Prostate gland (tissue), 2 donors: ENCODE results near the gene INO80C. TPM values are rescaled to one million over a fixed set of nuclear protein-coding genes. Genes with fewer than 3 reads are reported as not detected.

Experiments used
- DNase-seq: peaks from one replicate; pipeline ENCODE4 v3.0.0-alpha.2; 2019; ENCODE audit warnings: low spot score
- H3K27ac ChIP-seq, 2 donors: fragments of 200-600 bp; sonication (generic); 2 replicates each; pipeline ENCODE4 v1.5.1; 2017 to 2019
- H3K27me3 ChIP-seq: fragments of 200-600 bp; sonication (generic); replicated peaks from 2 replicates; pipeline ENCODE4 v1.5.1; 2019; ENCODE audit not compliant: insufficient read depth
- H3K36me3 ChIP-seq, 2 donors: fragments of 200-600 bp; sonication (generic); 1 replicate in 1 of 2; 2 replicates in 1 of 2; pipeline versions ENCODE4 v1.5.1 to v1.8.1; 2017 to 2019
- H3K4me1 ChIP-seq: fragments of 200-600 bp; sonication (generic); replicated peaks from 2 replicates; pipeline ENCODE4 v1.5.1; 2019
- H3K4me3 ChIP-seq, 2 donors: fragments of 200-600 bp; sonication (generic); 2 replicates each; pipeline ENCODE4 v1.5.1; 2017 to 2019
- H3K9me3 ChIP-seq: fragments of 200-600 bp; sonication (generic); 2 replicates; pipeline ENCODE4 v1.5.1; 2017
- POLR2A ChIP-seq: fragments of 450-650 bp; IDR thresholded peaks from one replicate; pipeline ENCODE4 v1.6.1; 2016; ENCODE audit warnings: antibody characterized with exemption, mild to moderate bottlenecking
- POLR2AphosphoS5 ChIP-seq: sonication (generic); formaldehyde crosslinking; IDR thresholded peaks from one replicate; pipeline ENCODE4 v1.6.1; 2017; ENCODE audit warnings: antibody characterized with exemption
- WGBS: methylation state at CpG from one replicate; pipeline ENCODE4 v1.1.5; 2018; 5-methylcytosine and 5-hydroxymethylcytosine counted together
- intact Hi-C: fragments of 100-400 bp; cut with DNase I; formaldehyde crosslinking; loops from one replicate; pipeline ENCODE4 v1.14.2; 2022
- total RNA-seq, 2 donors: library from RNA; depleted of rRNA; stranded (reverse); fragments of >200 nt; gene quantifications; one replicate each; pipeline ENCODE4 v1.1.0, GENCODE V29; 2016
- TF ChIP-seq, protein P1 (sequence below), 4 experiments: fragments of 200-600 bp in 2 of 4; fragments of 450-650 bp in 2 of 4; sonication (generic) in 2 of 4; IDR thresholded peaks; 1 replicate in 3 of 4; 2 replicates in 1 of 4; pipeline ENCODE4 v1.5.1; 2016 to 2019; ENCODE audit warnings: antibody characterized with exemption in 4 of 4, mild to moderate bottlenecking in 2 of 4, moderate library complexity in 2 of 4

Gene INO80C
- total RNA-seq, 2 donors from 2014 or later, result 5.0 to 26.4 TPM

DNA sequence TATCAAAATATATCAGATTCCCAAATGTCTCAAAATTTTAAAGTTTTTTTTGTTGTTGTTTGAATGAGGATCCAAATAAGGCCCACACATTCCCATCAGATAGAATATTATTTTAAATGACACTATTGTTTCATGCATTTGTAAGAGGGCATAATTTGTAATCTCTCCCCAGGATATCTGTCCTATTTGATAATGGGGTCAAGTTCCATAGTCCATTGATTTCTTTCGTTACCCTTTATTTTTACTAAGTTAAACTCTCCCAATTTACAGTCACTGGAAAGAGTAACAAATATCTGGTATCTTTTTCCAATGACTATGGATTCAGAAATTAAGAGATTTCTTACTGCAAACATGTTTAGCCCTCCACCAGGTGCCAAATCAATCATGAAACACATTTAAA, 32.4 kb downstream of the INO80C start:
- no peak for TF ChIP-seq POLR2AphosphoS5
- TF ChIP-seq, protein P1, sequence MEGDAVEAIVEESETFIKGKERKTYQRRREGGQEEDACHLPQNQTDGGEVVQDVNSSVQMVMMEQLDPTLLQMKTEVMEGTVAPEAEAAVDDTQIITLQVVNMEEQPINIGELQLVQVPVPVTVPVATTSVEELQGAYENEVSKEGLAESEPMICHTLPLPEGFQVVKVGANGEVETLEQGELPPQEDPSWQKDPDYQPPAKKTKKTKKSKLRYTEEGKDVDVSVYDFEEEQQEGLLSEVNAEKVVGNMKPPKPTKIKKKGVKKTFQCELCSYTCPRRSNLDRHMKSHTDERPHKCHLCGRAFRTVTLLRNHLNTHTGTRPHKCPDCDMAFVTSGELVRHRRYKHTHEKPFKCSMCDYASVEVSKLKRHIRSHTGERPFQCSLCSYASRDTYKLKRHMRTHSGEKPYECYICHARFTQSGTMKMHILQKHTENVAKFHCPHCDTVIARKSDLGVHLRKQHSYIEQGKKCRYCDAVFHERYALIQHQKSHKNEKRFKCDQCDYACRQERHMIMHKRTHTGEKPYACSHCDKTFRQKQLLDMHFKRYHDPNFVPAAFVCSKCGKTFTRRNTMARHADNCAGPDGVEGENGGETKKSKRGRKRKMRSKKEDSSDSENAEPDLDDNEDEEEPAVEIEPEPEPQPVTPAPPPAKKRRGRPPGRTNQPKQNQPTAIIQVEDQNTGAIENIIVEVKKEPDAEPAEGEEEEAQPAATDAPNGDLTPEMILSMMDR (IDR thresholded peaks at IDR 0.05), result no peak
- no peak for TF ChIP-seq POLR2A
- Histone ChIP-seq H3K9me3 (no peaks in the 10 kb centered on the region), H3K27me3 (no peaks in the 10 kb centered on the region), H3K4me1 (no peaks in the 10 kb centered on the region), H3K36me3 (no peaks in the 10 kb centered on the region), H3K4me3 (no peak overlapping the region), H3K27ac (no peak overlapping the region)
- DNase-seq, result no peak
- intact Hi-C loops, result no loop called here
- WGBS, result 100% methylated on average over 1 of the region's 1 CpG

DNA sequence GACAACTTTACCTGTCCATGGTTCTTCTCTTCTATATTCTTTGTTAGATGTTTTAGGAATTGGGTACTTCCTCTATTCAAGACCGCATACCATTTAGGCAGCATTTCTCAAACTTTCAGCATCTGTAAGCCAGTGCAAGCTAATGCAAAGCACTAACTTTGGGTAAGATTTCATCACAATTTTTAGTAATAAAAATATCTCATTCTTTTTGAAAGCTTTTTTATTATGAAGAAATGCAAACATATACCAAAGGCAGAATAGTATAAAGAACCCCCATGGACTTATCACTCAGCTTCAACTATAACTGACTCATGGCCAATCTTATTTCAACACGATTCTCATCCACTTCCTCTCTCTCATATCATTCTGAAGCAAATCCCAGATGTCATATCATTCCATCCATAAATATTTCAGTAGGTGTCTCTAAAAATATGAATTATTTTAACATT, 32.9 kb downstream of the INO80C start:
- no peak for DNase-seq
- H3K36me3 ChIP-seq, result no peaks in the 10 kb centered on the region
- TF ChIP-seq, protein P1 (IDR thresholded peaks at IDR 0.05), result no peak
- no peak for TF ChIP-seq POLR2AphosphoS5
- TF ChIP-seq POLR2A, result no peak
- H3K4me1 ChIP-seq, result no peaks in the 10 kb centered on the region
- H3K27me3 ChIP-seq, result no peaks in the 10 kb centered on the region
- H3K27ac ChIP-seq, result no peak overlapping the region
- WGBS, result 87% methylated on average over 2 of the region's 2 CpGs
- H3K4me3 ChIP-seq, result no peak overlapping the region
- intact Hi-C loops, result no loop called here
- H3K9me3 ChIP-seq, result no peaks in the 10 kb centered on the region

DNA sequence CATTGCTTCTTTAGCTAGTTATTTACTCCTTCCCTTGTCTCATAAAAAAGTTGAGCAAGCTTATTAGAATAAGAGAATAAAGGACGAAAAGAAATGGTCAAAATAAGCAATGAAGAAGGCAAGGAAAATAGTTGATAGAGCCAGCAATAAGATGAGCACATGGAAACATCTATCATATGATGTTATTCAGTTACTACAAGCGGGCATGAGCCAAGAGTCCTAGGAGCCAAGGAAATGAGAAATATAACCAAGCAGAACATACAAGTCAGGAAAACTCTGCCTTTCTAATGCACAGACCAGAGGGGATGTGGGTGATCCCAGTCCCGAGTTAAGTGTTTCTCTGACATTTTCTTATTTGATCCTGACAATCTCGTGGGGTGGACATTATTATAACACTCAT, 33.9 kb downstream of the INO80C start:
- Histone ChIP-seq H3K36me3 (no peaks in the 10 kb centered on the region), H3K4me1 (no peaks in the 10 kb centered on the region), H3K4me3 (no peak overlapping the region), H3K27ac (no peak overlapping the region), H3K27me3 (no peaks in the 10 kb centered on the region), H3K9me3 (no peaks in the 10 kb centered on the region)
- intact Hi-C loops, result no loop called here
- 87% methylated on average over 4 of the region's 4 CpGs for WGBS
- TF ChIP-seq, protein P1 (IDR thresholded peaks at IDR 0.05), result no peak
- no peak for TF ChIP-seq POLR2A
- TF ChIP-seq POLR2AphosphoS5, result no peak
- DNase-seq, result no peak

DNA sequence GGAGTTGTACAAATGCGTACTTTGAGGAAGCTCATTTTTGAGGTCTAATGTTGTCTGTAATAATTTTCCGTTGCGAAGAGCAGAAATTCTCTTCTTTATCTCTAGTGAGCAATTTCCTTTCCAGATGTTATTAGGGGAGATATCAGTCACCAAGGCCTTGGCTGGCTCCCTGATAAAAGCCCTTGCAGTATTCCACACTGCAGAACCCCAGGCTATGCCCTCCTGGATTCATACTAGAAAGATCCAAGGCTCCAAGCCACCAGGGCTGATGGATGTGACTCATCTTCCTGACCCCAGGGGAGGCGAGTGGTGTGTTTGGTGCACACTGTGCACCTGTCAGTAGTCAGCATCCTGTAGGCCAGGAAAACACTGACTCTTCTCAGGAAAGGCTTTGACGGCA, 34.7 kb downstream of the INO80C start:
- Histone ChIP-seq H3K9me3 (no peaks in the 10 kb centered on the region), H3K36me3 (no peaks in the 10 kb centered on the region), H3K27me3 (no peaks in the 10 kb centered on the region), H3K27ac (no peak overlapping the region), H3K4me1 (no peaks in the 10 kb centered on the region), H3K4me3 (no peak overlapping the region)
- intact Hi-C loops, result no loop called here
- WGBS, result 81% methylated on average over 5 of the region's 5 CpGs
- TF ChIP-seq POLR2A, result no peak
- TF ChIP-seq POLR2AphosphoS5, result no peak
- TF ChIP-seq, protein P1 (IDR thresholded peaks at IDR 0.05), result no peak
- no peak for DNase-seq

DNA sequence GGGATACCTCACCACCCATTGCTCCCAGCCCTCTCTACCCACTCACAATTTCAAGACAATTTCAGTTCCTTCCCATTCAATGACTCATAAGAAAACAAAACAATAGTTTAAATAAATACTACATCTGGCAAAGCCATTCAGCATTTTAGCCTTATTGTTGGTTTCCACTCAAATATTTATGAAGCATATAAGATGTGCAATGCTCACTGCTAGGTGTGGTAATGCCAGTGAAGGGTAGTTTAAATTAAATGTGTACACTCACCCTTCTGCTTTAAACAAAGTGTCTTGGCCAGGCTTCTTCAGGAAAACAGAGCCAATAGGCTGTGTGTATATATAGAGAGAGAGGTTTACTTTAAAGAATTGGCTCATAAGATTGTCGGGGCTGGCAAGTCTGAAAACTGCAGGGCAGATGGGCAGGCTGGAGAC, 37.0 kb downstream of the INO80C start:
- H3K4me1 ChIP-seq, result no peaks in the 10 kb centered on the region
- no peak overlapping the region for H3K4me3 ChIP-seq
- TF ChIP-seq, protein P1 (IDR thresholded peaks at IDR 0.05), result no peak
- TF ChIP-seq POLR2AphosphoS5 (no peak), POLR2A (no peak)
- DNase-seq, result no peak
- H3K9me3 ChIP-seq, result no peaks in the 10 kb centered on the region
- H3K27ac ChIP-seq, result no peak overlapping the region
- H3K27me3 ChIP-seq, result no peaks in the 10 kb centered on the region
- 32% methylated on average over 1 of the region's 1 CpG for WGBS
- H3K36me3 ChIP-seq, result no peaks in the 10 kb centered on the region
- intact Hi-C loops, result no loop called here
